ENCODE data around the gene ROBO1. TPM values are rescaled to one million over a fixed set of nuclear protein-coding genes. Genes with fewer than 3 reads are reported as not detected.

The ROBO1 gene
- total and polyA plus RNA-seq, 2 donors, result 13.3 to 33.9 TPM

DNA sequence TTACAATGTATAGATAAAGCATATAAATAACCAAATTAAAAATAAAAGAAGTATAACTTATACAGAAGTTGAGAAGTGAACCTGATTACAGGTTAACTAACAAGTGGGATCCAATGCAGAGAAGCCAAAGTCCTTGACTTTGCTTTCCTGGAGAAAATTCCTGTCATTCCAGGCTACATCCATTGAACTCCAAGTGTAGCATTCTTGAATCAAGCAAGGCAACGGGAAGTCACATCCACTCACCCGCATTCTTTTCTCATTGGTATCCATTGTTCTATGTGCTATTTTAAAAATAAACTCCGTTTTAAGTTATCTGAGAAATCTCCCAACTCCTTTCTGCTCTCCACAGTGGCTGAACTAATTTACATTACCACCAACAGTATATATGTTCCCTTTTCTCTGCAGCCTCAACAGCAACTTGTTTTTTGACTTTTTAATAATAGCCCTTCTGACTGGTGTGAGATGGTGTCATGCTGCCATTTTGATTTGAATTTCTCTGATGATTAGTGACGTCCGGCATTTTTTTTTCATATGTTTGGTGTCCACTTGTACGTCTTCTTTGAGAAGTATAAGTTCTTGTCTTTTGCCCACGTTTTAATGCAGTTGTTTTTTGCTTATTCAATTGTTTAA is 534.3 kb downstream of the ROBO1 start:
- WGBS, result 81% methylated on average over 7 of the region's 7 CpGs
- no peaks in the 10 kb centered on the region for H3K4me1 ChIP-seq (ENCODE audit: control insufficient read depth in 2 of 2, insufficient read depth in 2 of 2, low read length in 2 of 2)
- no peak overlapping the region for H3K4me3 ChIP-seq (ENCODE audit: low read length in 2 of 2)
- DNase-seq (ENCODE audit: low read depth in 6 of 9, low spot score in 9 of 9), result no peak
- H3K27me3 ChIP-seq (ENCODE audit: control insufficient read depth in 2 of 2, insufficient read depth in 1 of 2, low read length in 1 of 2), result no peaks in the 10 kb centered on the region
- no peaks in the 10 kb centered on the region for H3K36me3 ChIP-seq (ENCODE audit: control insufficient read depth in 2 of 2, insufficient read depth in 2 of 2, low read length in 1 of 2)
- no peaks in the 10 kb centered on the region for H3K9me3 ChIP-seq (ENCODE audit: control insufficient read depth in 2 of 2, insufficient read depth in 1 of 2, low read length in 1 of 2)
- no peak overlapping the region for H3K27ac ChIP-seq (ENCODE audit: low read depth in 1 of 2, low read length in 1 of 2)

DNA sequence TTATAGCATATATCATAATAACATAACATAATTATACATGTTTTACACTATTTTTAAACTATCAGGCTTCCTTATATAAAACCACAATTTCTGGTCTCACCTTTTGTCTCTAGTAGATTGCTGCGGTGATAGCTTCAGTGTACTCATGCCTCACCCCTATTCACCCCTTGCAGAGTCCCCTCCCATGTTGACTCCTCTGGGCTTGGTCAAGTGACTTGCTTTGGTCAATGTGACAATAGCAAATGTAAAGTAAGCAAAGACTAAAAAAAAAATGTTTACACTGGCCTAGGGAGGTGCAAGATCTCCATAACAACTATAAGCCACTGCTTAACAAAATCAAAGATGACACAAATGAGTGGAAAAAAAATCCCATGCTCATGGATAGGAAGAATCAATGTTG is 537.5 kb downstream of the ROBO1 start:
- Histone ChIP-seq H3K4me3 (ENCODE audit: low read length in 2 of 2) (no peak overlapping the region), H3K9me3 (ENCODE audit: control insufficient read depth in 2 of 2, insufficient read depth in 1 of 2, low read length in 1 of 2) (no peaks in the 10 kb centered on the region), H3K4me1 (ENCODE audit: control insufficient read depth in 2 of 2, insufficient read depth in 2 of 2, low read length in 2 of 2) (no peaks in the 10 kb centered on the region), H3K27ac (ENCODE audit: low read depth in 1 of 2, low read length in 1 of 2) (no peak overlapping the region), H3K36me3 (ENCODE audit: control insufficient read depth in 2 of 2, insufficient read depth in 2 of 2, low read length in 1 of 2) (no peaks in the 10 kb centered on the region), H3K27me3 (ENCODE audit: control insufficient read depth in 2 of 2, insufficient read depth in 1 of 2, low read length in 1 of 2) (no peaks in the 10 kb centered on the region)
- WGBS, result 91% methylated on average over 1 of the region's 1 CpG
- no peak for DNase-seq (ENCODE audit: low read depth in 6 of 9, low spot score in 9 of 9)

DNA sequence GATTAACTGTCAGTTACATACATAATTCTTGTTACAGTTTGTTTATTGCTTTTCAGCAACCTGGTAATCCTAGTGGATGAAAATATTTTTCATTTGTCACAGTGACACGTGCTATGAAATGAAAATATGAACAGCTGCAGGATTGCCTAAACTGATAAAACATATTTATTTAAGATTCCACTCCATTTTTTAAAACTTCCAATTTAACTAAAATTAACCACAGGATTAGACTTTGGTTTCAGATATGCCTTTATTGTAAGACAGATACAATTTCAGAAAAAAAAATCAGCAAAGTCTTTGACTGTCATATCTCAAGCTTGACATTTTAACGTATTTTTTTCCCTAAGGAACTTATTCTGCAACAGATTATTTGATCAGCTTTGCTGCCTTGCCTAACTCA is 550.7 kb downstream of the ROBO1 start:
- H3K27me3 ChIP-seq (ENCODE audit: control insufficient read depth in 2 of 2, insufficient read depth in 1 of 2, low read length in 1 of 2), result no peaks in the 10 kb centered on the region
- H3K9me3 ChIP-seq (ENCODE audit: control insufficient read depth in 2 of 2, insufficient read depth in 1 of 2, low read length in 1 of 2), result no peaks in the 10 kb centered on the region
- 78% methylated on average over 2 of the region's 2 CpGs for WGBS
- no peak overlapping the region for H3K27ac ChIP-seq (ENCODE audit: low read depth in 1 of 2, low read length in 1 of 2)
- no peaks in the 10 kb centered on the region for H3K36me3 ChIP-seq (ENCODE audit: control insufficient read depth in 2 of 2, insufficient read depth in 2 of 2, low read length in 1 of 2)
- H3K4me3 ChIP-seq (ENCODE audit: low read length in 2 of 2), result no peak overlapping the region
- H3K4me1 ChIP-seq (ENCODE audit: control insufficient read depth in 2 of 2, insufficient read depth in 2 of 2, low read length in 2 of 2), result no peaks in the 10 kb centered on the region
- DNase-seq (ENCODE audit: low read depth in 6 of 9, low spot score in 9 of 9), result no peak

DNA sequence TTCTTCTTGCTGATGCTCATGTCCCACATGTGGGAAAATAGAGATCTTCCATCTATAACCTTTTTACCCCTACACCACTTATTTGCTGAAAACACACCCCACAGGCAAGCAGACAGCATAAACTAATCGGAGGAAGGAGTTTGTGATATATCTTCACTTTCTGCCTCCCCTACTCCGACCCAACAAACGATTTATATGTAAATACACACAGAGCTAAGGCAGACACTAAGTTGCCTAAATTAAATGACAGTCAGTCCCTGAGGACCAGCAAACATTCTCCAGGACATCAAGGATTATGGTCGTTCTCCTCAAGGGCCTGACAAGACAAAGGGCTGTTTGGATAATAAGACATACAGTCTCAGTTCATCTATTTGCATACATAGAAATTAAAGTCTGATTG is 552.5 kb downstream of the ROBO1 start:
- 70% methylated on average over 4 of the region's 4 CpGs for WGBS
- H3K4me3 ChIP-seq (ENCODE audit: low read length in 2 of 2), result no peak overlapping the region
- DNase-seq (ENCODE audit: low read depth in 6 of 9, low spot score in 9 of 9), result no peak
- H3K27ac ChIP-seq (ENCODE audit: low read depth in 1 of 2, low read length in 1 of 2), result no peak overlapping the region
- H3K36me3 ChIP-seq (ENCODE audit: control insufficient read depth in 2 of 2, insufficient read depth in 2 of 2, low read length in 1 of 2), result no peaks in the 10 kb centered on the region
- no peaks in the 10 kb centered on the region for H3K4me1 ChIP-seq (ENCODE audit: control insufficient read depth in 2 of 2, insufficient read depth in 2 of 2, low read length in 2 of 2)
- no peaks in the 10 kb centered on the region for H3K27me3 ChIP-seq (ENCODE audit: control insufficient read depth in 2 of 2, insufficient read depth in 1 of 2, low read length in 1 of 2)
- no peaks in the 10 kb centered on the region for H3K9me3 ChIP-seq (ENCODE audit: control insufficient read depth in 2 of 2, insufficient read depth in 1 of 2, low read length in 1 of 2)

DNA sequence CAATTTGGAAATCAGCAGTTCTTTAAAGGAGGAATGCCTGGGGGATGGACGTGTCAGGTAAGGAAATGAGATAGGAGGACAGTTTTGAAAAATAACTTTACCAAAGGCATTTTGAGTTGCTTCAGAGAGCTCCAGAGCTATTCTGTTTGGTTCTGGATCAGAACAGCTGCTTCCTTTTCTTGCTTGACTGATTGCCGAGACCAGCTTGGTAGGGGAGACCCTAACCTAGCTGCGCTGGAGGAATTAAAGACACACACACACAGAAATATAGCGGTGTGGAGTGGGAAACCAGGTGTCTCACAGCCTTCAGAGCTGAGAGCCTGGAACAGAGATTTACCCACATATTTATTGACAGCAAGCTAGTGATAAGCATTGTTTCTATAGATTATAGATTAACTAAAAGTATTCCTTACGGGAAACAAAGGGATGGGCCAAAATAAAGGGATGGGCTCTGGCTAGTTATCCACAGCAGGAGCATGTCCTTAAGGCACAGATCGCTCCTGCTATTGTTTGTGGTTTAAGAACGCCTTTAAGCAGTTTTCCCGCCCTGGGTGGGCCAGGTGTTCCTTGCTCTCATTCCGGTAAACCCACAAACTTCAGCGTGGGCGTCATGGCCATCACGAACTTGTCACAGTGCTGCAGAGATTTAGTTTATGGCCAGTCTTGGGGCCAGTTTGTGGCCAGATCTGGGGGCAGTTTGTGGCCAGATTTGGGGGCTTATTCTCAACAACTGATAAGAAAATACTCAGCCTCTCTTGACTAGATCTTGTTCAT is 556.0 kb downstream of the ROBO1 start:
- no peak for DNase-seq (ENCODE audit: low read depth in 6 of 9, low spot score in 9 of 9)
- 81% methylated on average over 12 of the region's 12 CpGs for WGBS
- no peak overlapping the region for H3K4me3 ChIP-seq (ENCODE audit: low read length in 2 of 2)

DNA sequence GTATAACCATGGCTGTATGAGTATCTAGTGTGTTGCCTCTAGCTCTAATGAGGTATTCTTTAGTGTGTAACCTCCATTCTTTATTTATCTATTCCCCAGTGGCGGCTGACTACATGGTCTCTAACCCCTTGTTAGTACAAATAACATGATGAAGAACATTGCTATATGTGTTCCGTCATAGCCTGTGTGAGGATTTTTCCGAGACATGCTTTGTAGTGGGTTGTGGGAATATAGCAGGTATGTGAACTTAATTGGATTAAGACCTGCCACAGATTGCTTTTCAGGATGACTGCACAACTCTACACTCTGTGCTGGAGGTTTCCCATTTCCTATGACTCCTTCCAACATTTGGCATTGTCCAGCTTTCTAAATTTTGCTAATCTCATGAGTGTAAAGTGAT is 563.4 kb downstream of the ROBO1 start:
- 95% methylated on average over 3 of the region's 3 CpGs for WGBS
- no peaks in the 10 kb centered on the region for H3K4me1 ChIP-seq (ENCODE audit: control insufficient read depth in 2 of 2, insufficient read depth in 2 of 2, low read length in 2 of 2)
- H3K27ac ChIP-seq (ENCODE audit: low read depth in 1 of 2, low read length in 1 of 2), result no peak overlapping the region
- H3K27me3 ChIP-seq (ENCODE audit: control insufficient read depth in 2 of 2, insufficient read depth in 1 of 2, low read length in 1 of 2), result no peaks in the 10 kb centered on the region
- H3K4me3 ChIP-seq (ENCODE audit: low read length in 2 of 2), result no peak overlapping the region
- H3K36me3 ChIP-seq (ENCODE audit: control insufficient read depth in 2 of 2, insufficient read depth in 2 of 2, low read length in 1 of 2), result no peaks in the 10 kb centered on the region
- H3K9me3 ChIP-seq (ENCODE audit: control insufficient read depth in 2 of 2, insufficient read depth in 1 of 2, low read length in 1 of 2), result no peaks in the 10 kb centered on the region
- no peak for DNase-seq (ENCODE audit: low read depth in 6 of 9, low spot score in 9 of 9)

More for the DNA sequence above, 556.0 kb downstream of the ROBO1 start:
- Histone ChIP-seq H3K4me1 (ENCODE audit: control insufficient read depth in 2 of 2, insufficient read depth in 2 of 2, low read length in 2 of 2) (no peaks in the 10 kb centered on the region), H3K36me3 (ENCODE audit: control insufficient read depth in 2 of 2, insufficient read depth in 2 of 2, low read length in 1 of 2) (no peaks in the 10 kb centered on the region), H3K9me3 (ENCODE audit: control insufficient read depth in 2 of 2, insufficient read depth in 1 of 2, low read length in 1 of 2) (no peaks in the 10 kb centered on the region), H3K27ac (ENCODE audit: low read depth in 1 of 2, low read length in 1 of 2) (no peak overlapping the region), H3K27me3 (ENCODE audit: control insufficient read depth in 2 of 2, insufficient read depth in 1 of 2, low read length in 1 of 2) (no peaks in the 10 kb centered on the region)

GRCh38 chr3:79203144-79203519 is 564.7 kb downstream of the ROBO1 start:
- no peaks in the 10 kb centered on the region for H3K27me3 ChIP-seq (ENCODE audit: control insufficient read depth in 2 of 2, insufficient read depth in 1 of 2, low read length in 1 of 2)
- H3K9me3 ChIP-seq (ENCODE audit: control insufficient read depth in 2 of 2, insufficient read depth in 1 of 2, low read length in 1 of 2), result no peaks in the 10 kb centered on the region
- no peak for DNase-seq (ENCODE audit: low read depth in 6 of 9, low spot score in 9 of 9)
- no peak overlapping the region for H3K27ac ChIP-seq (ENCODE audit: low read depth in 1 of 2, low read length in 1 of 2)
- H3K36me3 ChIP-seq (ENCODE audit: control insufficient read depth in 2 of 2, insufficient read depth in 2 of 2, low read length in 1 of 2), result no peaks in the 10 kb centered on the region
- WGBS, result 45% methylated on average over 3 of the region's 3 CpGs
- no peak overlapping the region for H3K4me3 ChIP-seq (ENCODE audit: low read length in 2 of 2)
- H3K4me1 ChIP-seq (ENCODE audit: control insufficient read depth in 2 of 2, insufficient read depth in 2 of 2, low read length in 2 of 2), result no peaks in the 10 kb centered on the region

DNA sequence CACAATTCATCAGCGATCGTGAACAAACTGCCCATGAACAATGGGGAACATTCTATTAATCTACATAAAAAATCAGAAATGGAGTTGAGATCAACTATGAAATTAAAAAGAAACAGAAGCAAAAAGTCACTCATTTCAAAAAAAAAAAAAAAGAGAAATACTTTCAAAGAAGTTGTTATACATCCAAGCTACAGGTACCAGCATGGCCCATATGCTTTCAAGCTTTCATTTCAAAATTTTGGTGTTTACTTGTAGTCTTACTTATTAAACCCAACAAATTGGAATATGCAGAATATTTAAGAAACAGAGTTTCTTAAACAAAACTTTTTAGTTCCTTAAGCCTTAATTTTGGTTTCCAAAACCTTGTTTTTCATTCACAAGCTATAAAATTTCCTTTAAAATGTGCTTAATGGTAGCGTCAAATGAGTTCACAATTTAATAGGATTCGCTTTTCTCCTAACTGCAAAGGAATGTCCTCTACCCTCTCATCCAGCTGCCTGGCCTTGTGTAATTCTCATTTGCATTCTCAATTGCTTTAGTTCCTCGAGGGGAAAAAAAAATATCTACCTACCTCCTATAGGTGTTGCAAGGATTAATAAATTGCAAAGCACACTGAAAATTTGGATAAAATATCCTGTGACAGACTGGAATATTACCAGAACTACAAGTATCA is 565.2 kb downstream of the ROBO1 start:
- WGBS, result 69% methylated on average over 5 of the region's 5 CpGs
- no peak overlapping the region for H3K27ac ChIP-seq (ENCODE audit: low read depth in 1 of 2, low read length in 1 of 2)
- DNase-seq (ENCODE audit: low read depth in 6 of 9, low spot score in 9 of 9), result no peak

GRCh38 chr3:79200456-79200855 is 567.3 kb downstream of the ROBO1 start:
- Histone ChIP-seq H3K4me3 (ENCODE audit: low read length in 2 of 2) (no peak overlapping the region), H3K36me3 (ENCODE audit: control insufficient read depth in 2 of 2, insufficient read depth in 2 of 2, low read length in 1 of 2) (no peaks in the 10 kb centered on the region), H3K4me1 (ENCODE audit: control insufficient read depth in 2 of 2, insufficient read depth in 2 of 2, low read length in 2 of 2) (no peaks in the 10 kb centered on the region), H3K27ac (ENCODE audit: low read depth in 1 of 2, low read length in 1 of 2) (no peak overlapping the region), H3K9me3 (ENCODE audit: control insufficient read depth in 2 of 2, insufficient read depth in 1 of 2, low read length in 1 of 2) (no peaks in the 10 kb centered on the region), H3K27me3 (ENCODE audit: control insufficient read depth in 2 of 2, insufficient read depth in 1 of 2, low read length in 1 of 2) (no peaks in the 10 kb centered on the region)
- DNase-seq (ENCODE audit: low read depth in 6 of 9, low spot score in 9 of 9), result no peak
- 68% methylated on average over 1 of the region's 1 CpG for WGBS

More for the DNA sequence above, 565.2 kb downstream of the ROBO1 start:
- Histone ChIP-seq H3K4me3 (ENCODE audit: low read length in 2 of 2) (no peak overlapping the region), H3K9me3 (ENCODE audit: control insufficient read depth in 2 of 2, insufficient read depth in 1 of 2, low read length in 1 of 2) (no peaks in the 10 kb centered on the region), H3K27me3 (ENCODE audit: control insufficient read depth in 2 of 2, insufficient read depth in 1 of 2, low read length in 1 of 2) (no peaks in the 10 kb centered on the region), H3K4me1 (ENCODE audit: control insufficient read depth in 2 of 2, insufficient read depth in 2 of 2, low read length in 2 of 2) (no peaks in the 10 kb centered on the region), H3K36me3 (ENCODE audit: control insufficient read depth in 2 of 2, insufficient read depth in 2 of 2, low read length in 1 of 2) (no peaks in the 10 kb centered on the region)

Data from thymus (tissue), 11 donors.